Measurements from ENCODE around the gene HTR2C. TPM values are rescaled to one million over a fixed set of nuclear protein-coding genes. Genes with fewer than 3 reads are reported as not detected.

HTR2C gene
- total and polyA plus RNA-seq, 2 of the 13 experiments (the other 11 are each of a cell fraction or from before 2014, with no cell fraction given): 0.01 TPM; not detected in 1

DNA sequence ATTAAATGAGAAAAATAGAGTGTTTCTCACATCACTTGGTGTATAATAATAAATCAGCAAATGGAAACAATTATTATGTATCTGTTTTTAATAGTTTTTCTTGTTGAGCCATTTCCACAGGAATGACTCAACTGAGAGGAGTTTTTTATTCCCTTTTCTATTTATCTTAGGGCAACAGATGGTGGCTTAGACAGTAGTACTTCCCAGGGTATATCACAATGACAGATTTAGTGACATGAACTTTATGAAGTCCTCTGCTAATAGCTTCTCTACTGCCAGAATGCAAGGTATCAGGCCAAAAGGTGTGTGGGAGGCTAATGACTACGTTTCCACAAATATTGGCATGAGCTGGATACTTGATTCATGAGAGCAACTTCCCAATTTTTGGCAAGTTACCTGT lies 126.7 kb downstream of the HTR2C start:
- H2AFZ ChIP-seq (ENCODE audit: low read length): no peak overlapping the region
- H3K27me3 ChIP-seq (ENCODE audit: control insufficient read depth in 1 of 2, insufficient read depth in 2 of 2, low read length in 2 of 2): no peaks in the 10 kb centered on the region
- H3K9me3 ChIP-seq (ENCODE audit: low read length): no peaks in the 10 kb centered on the region
- no peaks in the 10 kb centered on the region for H3K36me3 ChIP-seq (replicated peaks in 1 of 2; ENCODE audit: control insufficient read depth in 1 of 2, insufficient read depth in 2 of 2, low read length in 2 of 2)
- FAIRE-seq (no peak), DNase-seq (ENCODE audit: low spot score) (no peak), ATAC-seq (no peak)
- in situ Hi-C loops (cut with HindIII; ENCODE audit: extremely low pct_ligation_motif_present, low pct_unique_long_range_greater_than_20kb) (no loop called here), intact Hi-C loops (cut with micrococcal nuclease; ENCODE audit: unreplicated experiment) (no loop called here)
- no peak overlapping the region for H3K4me2 ChIP-seq (ENCODE audit: low read depth, low read length)
- BruUV-seq (replicated peaks): no TSS peak
- H3K4me1 ChIP-seq (ENCODE audit: insufficient read depth, low read length): no peaks in the 10 kb centered on the region
- WGBS (ENCODE audit: low lambda C conversion rate): no CpG with 5 or more reads among the region's 1 CpG
- no peaks in the 10 kb centered on the region for H4K20me1 ChIP-seq (ENCODE audit: insufficient read depth, low read length)
- ChIA-PET CTCF (ENCODE audit: low intra/inter-chr PET ratio, low total read pairs) (no interaction called here), POLR2A (no interaction called here)
- H3K9ac ChIP-seq (ENCODE audit: insufficient read depth, low read depth, low read length): no peak overlapping the region
- H3K27ac ChIP-seq (ENCODE audit: extremely low read length, insufficient read depth, low read length): no peak overlapping the region
- H3K4me3 ChIP-seq (replicated peaks in 1 of 3; ENCODE audit: insufficient read depth in 1 of 3, low read depth in 2 of 3, low read length in 3 of 3): no peak overlapping the region
- TF ChIP-seq SIX1 (CRISPR knock-in tag; IDR thresholded peaks at IDR 0.05; ENCODE audit: borderline replicate concordance): no peak
- TF ChIP-seq ZNF792 (CRISPR knock-in tag; IDR thresholded peaks at IDR 0.05): no peak
- TF ChIP-seq ZSCAN30 (CRISPR knock-in tag; IDR thresholded peaks at IDR 0.05): no peak
- TF ChIP-seq ZNF552 (CRISPR knock-in tag; IDR thresholded peaks at IDR 0.05; ENCODE audit: borderline replicate concordance): no peak
- TF ChIP-seq ADNP (CRISPR knock-in tag; IDR thresholded peaks at IDR 0.05): no peak
- no peak for TF ChIP-seq SMARCC2 (IDR thresholded peaks at IDR 0.05)
- no peak for TF ChIP-seq SSRP1 (CRISPR knock-in tag; IDR thresholded peaks at IDR 0.05)
- TF ChIP-seq, protein P1, sequence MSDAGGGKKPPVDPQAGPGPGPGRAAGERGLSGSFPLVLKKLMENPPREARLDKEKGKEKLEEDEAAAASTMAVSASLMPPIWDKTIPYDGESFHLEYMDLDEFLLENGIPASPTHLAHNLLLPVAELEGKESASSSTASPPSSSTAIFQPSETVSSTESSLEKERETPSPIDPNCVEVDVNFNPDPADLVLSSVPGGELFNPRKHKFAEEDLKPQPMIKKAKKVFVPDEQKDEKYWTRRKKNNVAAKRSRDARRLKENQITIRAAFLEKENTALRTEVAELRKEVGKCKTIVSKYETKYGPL (CRISPR knock-in tag; IDR thresholded peaks at IDR 0.05): no peak
- no peak for TF ChIP-seq MLX (CRISPR knock-in tag; IDR thresholded peaks at IDR 0.05)
- TF ChIP-seq ZNF224 (CRISPR knock-in tag; IDR thresholded peaks at IDR 0.05): no peak
- TF ChIP-seq ZBTB33 (CRISPR knock-in tag; IDR thresholded peaks at IDR 0.05): no peak
- TF ChIP-seq ZNF644 (CRISPR knock-in tag; IDR thresholded peaks at IDR 0.05; ENCODE audit: low read depth): no peak
- TF ChIP-seq, protein P2, sequence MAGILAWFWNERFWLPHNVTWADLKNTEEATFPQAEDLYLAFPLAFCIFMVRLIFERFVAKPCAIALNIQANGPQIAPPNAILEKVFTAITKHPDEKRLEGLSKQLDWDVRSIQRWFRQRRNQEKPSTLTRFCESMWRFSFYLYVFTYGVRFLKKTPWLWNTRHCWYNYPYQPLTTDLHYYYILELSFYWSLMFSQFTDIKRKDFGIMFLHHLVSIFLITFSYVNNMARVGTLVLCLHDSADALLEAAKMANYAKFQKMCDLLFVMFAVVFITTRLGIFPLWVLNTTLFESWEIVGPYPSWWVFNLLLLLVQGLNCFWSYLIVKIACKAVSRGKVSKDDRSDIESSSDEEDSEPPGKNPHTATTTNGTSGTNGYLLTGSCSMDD (CRISPR knock-in tag; IDR thresholded peaks at IDR 0.05): no peak
- no peak for TF ChIP-seq ZNF589 (CRISPR knock-in tag; conservative IDR thresholded peaks at IDR 0.05)
- TF ChIP-seq ZFP36L1 (CRISPR knock-in tag; IDR thresholded peaks at IDR 0.05): no peak
- TF ChIP-seq MEF2D (CRISPR knock-in tag; IDR thresholded peaks at IDR 0.05): no peak
- no peak for TF ChIP-seq ZSCAN20 (CRISPR knock-in tag; IDR thresholded peaks at IDR 0.05; ENCODE audit: borderline replicate concordance)
- H3K79me2 ChIP-seq (ENCODE audit: insufficient read depth, low read length): no peaks in the 10 kb centered on the region

All from HepG2 (cell line).